HG03442 (cell line): ENCODE results near the gene GALR2.
"Not testable (repeated sequence)": the region's sequence is repeated elsewhere in the genome, so short reads cannot be mapped to it uniquely, and the experiment has no call there.

ENCODE experiments used
- ATAC-seq: cut with Tn5 transposase; IDR thresholded peaks from one replicate; pipeline ENCODE4 v1.9.1; 2021; ENCODE audit warnings: mild to moderate bottlenecking, moderate library complexity; ENCODE audit not compliant: unreplicated experiment

Gene GALR2

DNA sequence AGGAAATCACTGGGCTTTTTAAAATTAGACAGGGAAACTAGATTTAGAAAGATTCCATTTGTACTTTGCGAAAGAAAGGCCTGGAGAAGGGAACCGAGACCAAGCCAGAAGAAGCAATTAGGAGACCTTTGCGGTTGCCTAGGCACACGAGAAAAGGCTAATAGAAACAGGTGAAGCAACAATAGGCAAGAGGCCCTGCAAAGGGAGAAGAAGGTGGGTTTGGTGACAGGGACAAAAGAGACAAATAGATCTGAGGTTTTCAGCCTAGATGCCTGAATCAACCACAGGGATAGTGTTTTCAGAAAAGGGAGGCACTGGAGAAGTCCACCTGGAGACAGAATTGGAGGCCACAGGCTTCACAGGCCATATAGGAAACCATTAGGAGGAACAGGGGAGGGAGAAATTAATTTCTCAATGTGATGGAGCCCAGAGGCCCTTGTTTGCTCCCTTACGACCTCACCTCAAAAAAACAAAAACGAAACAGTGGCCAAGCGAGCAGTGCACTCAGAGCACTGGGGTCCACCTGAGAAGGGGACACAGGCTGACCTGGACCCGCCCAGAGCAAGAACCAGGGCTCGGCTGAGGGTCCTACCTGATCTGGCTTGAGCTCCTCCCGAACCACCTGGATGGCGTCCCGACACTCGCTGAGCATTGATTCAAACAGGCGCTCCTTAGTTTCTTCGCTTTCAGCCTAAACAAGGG, 24.6 kb upstream of the GALR2 start:
- no peak for ATAC-seq

DNA sequence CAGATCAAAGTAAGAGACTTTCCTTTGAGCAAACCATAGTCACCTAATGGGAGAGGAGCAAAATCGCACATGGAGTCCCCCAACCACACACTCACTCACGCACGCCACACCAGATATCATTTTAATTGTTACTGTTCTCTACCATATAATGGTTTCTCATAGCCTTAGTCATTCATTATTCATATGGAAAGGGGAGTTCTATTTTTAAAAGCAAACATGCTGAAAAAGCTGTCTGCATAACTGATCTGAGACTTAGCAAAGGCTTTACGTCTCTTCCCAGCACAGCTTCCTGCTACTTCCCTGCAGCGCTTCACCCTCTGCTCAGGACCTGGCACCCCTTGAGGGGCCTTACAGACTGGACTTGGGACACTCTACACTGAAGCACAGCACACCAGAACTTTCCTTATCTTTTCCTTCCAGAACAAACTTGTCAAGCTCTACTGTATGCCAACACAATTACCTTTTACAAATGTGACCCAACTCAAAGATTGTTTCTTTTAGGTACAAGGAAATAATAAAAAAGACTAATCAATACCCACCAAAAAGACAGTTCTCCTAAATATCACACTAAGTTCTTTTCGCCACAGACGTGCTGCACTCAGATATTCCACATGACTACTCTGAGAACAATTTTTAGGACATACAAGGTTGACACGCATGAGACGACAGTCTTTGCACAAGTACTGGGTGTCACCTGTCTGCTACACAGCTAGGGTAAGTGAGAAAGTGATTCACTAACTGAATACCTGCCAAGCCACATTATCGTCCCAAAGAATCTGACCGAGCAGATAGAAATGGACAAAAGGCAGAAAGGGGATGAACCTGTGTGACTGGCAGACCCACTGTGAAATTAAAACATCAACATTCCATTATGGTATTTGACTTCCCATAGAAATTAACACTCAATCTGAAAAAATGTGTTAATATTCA, 23.8 kb upstream of the GALR2 start:
- no peak for ATAC-seq

DNA sequence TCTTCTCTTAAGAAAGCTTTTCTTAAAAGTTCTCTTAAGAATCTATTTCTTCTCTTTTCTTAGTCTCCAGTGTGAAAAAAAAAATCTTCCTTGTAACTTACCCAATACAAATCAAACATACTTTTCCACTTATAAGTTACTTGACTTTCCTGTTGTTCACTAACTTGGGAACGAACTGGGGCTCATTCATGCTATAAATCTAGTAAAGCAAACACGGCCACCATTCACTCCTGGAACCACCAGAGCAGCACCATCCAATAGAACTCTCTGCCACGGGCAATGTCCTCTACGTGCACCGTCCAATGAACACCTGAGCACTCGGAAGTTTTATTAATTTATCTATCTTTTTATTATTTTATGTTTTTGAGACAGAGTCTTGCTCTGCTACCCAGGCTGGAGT, 23.0 kb upstream of the GALR2 start:
- no peak for ATAC-seq

DNA sequence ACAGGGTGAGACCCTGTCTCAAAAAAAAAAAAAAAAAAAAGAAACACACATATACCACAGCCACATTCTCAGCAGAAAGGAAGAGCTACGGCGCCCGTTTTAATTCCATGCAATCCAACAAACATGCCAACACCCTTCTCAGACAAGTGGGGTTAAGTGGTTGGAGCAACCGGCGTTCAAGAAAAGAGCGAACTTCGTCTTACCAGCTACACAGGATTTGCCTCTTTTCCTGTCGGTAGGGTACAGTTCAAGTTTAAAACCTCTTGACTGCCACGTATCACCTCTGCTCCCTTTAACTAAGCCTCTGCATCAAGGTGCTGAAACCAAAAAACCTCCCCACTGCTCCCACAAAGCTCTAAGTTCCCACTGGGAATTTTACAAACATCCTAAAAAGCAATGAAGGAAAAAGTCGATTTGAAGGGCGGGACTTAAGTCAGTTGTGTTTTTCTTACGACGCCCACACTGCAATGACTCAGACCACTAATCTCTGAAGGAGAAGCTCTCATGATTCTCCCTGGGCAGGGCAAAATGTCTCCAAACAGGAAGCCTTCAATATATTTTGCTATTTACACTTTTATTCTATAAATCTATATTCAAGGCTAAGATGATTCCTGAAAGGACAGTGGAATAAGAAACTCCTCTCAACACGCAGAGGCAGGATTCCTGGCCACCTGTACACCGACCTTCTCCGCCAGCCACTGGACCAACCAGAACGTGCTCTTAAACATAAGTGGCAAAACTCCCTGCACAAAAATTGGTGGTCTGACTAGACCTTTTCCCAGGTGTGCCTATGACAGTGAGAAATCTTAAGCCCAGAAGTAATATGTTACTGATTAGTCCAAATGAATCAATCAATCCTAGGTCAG, 21.1 kb upstream of the GALR2 start:
- no peak for ATAC-seq

DNA sequence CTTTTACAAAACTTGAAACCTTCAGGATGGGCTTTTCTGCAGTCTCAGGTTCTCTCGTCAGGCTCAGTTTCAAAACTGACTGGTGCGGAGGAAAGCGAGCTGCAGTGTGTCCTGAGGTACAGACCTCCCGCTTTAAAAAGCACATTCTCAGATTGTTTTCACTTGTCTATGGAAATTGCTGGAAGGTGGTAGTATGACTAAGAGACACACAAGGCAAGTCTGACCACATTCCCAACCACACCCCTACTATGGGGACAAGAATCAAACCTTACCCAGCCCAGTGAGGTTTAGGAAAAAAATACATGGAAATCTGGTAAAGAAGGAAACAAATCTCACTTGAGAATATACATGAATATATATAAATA, 20.5 kb upstream of the GALR2 start:
- no peak for ATAC-seq

DNA sequence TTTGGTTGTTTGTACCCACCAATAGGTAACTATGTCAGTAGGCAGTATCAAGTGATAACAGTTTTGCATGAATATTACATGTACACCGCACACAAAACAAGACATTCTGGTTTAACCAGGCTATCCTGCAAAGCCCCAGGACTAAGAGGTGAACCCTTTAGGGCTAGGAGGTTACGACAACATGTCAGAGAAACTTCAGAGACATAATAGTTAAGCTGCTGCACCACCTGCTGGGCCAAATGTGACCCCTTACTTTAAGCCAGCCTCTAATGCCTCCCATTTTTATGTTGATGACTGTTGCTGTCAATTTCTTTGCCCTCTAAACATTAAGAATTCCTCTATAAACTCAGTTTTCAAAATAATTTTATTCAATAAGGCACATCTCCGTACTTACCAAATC, 17.7 kb upstream of the GALR2 start:
- no peak for ATAC-seq

DNA sequence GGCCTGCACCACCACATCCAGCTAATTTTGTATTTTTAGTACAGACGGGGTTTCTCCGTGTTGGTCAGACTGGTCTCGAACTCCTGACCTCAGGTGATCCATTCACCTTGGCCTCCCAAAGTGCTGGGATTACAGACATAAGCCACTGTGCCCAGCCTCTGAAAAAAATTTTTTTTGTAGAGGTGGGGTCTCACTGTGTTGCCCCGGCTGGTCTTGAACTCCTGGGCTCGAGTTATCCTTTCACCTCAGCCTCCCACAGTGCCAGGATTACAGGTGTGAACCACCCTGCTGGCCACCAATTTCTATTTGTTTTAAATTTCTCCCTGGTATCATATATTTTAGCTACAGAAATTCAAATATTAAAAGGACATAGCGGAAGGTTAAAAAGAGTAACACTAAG, 16.3 kb upstream of the GALR2 start:
- ATAC-seq: not testable (repeated sequence)

DNA sequence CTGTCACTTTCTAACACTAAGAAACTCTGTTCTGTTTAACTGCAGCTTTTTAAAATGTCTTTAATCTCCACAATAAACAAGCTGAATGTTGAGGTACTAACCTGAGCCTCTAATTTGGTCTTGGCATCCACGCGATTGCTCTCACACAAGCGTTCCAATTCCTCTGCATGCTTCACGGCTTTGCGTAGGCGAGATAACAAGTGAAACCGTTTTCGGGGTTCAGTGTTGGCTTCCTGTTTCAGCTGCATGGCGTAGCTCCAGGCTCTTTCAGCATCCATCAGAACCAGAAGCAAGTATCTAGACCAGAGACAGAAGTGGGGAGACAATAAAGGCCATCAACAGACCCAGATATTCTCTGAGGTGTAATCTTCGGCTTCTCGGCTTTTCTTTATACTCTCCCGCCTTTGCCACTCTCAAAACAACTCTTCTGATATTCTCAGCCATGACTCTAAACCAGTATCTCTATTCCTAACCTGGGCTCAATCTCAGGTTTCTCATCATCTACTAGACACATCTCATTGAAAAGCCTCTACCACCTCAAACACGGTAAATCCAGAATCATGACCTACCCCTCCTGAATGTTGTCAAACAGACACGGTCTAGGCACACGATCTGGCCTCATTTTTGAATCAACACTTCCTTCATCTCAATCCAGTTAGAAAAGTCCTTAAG, 10.6 kb upstream of the GALR2 start:
- ATAC-seq: no peak

DNA sequence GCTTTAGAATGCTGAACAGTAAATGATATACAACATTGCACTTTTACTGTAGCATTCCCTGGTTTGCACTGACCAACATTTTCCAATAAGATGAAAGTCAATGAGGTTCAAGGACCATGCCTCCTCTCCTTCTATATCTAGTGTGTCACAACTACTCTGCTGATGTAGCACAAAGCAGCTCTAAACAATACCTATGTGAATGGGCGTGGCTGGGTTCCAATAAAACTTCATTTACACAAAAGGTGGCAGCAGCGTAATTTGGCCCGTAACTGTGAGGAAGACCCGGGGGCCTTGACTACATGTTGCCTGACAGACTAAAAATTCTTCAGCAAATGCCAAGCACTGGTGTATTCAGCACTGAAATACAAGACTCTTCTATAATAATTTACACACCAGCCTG, 8.8 kb upstream of the GALR2 start:
- no peak for ATAC-seq

DNA sequence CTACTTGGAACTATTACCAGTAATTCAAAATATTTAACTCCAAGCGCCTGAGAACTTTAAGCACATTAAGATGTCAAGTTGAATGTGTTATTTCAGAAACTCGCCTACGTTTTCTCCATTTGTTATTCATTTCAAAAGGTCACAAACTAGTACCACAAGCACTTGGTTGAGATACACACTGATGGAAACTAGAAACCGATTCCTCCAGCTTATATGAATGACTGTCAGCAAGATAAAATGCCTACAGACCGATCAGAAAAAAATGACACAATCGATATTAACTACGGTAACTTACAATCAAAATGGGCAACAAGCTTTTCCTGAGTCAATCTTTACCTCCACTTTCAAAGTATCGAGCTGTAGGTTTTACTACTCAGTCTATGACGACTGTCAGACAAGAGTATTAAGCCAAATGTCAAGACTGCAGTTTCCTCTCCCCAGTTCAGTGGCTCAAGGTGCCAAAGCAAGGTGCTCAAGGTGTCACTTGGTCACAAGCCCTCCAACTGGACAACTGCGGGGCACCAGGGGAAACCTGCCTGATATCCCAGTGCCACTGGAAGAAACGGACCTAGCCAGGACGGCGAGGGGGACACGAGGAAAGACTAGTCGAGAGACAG, 2.9 kb upstream of the GALR2 start:
- ATAC-seq: no peak

DNA sequence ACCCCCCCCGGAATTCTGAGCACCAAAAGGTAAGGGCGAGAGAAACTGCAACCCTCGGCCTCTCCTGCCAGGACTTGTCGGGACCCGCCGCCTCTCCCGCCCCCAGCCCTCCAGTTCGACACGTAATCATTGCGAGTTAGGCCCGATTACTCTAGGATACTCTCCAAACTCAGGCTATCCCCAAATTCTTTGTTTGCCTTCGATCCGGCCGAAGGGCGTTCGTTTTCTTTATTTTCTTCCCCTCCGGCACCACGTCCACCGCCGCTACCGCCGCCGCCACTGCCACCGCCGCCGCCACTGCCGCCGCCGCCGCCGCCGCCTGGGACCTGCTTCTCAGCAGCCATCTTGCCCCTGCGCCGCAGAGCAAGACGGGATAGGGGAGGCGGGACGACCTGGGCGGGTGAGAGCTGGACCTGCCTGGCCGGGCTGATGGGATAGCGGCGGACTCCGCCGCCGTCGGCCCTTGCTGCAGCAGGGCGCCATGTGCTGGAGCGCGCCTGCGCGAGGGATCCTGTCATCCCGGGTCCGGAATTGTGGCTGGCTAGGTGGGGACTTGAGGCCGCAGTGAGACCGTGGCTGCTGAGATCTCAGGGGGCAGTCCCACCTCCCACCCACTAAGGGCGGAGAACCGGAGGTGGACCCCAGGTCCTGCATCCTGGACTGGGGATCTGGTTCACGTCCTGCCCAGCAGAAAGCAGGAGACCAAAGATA, 2.3 kb upstream of the GALR2 start, which contains the start of gene SRP68:
TSS of gene SRP68 (minus strand) at position 370 of the 711 bp plus-strand sequence. CDS start at position 344, 26 bp downstream.
- peak; percentile 75 for ATAC-seq

DNA sequence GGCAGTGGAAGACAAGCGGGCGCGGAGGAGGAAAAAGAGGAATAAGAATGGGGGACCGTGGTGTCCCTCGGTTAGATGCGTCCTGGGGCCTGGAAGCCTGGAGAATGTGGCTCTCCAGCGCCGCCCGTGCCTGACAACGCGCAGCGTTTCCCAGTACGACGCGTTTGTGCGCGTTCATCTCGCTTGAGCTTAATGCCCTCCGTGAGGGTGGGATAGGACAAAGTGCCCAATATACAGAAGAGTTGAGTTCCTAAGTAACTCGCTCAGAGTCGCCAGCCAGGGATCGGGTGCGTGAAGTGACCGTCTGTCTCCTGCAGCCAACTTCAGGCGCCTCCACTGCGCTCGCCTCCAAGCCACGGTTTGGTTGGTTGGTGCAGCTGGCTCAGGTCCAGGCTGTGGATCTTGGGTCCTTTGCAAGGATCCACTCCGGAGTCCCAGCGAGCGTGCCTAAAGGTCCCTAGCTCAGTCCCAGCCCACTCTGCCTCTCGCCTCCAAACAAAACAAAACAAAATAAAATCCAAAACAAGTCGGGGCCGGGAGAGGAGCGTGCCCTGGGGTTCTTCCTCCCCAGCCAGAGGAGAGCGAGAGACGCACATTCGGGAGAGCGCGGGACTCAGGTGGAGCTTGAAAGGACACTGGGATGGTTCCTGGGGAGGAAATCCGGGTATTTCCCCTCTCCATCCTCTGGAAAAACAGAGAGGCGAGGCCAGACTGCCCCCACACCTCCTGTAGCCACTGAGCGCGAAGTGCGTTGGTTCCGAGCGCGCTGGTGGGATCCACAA, 974 bp downstream of the GALR2 start:
- ATAC-seq: no peak

DNA sequence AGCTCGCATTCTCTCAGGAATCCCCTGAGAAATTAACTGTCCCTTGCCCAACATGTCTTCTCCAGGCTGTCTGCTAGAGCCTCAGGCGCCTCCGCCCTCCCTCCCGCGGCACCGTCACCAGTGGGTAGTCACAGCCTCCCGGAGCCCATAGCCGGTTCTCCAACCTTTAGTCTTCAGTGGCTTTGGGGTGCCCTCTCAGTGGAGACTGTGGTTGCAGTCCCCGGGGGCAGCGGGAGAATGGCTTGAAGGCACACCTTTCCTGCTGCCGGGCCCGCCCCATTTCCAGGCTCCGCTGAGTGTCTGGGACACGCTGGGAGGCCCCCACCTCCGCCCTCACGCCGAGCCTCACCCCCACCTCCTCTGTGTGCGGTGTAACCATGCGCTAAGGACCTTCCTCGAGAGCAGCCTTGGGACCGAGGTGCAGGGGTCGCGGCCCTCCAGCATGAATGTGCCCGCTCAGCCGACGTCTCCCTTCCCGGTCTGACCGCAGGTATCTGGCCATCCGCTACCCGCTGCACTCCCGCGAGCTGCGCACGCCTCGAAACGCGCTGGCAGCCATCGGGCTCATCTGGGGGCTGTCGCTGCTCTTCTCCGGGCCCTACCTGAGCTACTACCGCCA, 1.7 kb downstream of the GALR2 start:
- no peak for ATAC-seq

DNA sequence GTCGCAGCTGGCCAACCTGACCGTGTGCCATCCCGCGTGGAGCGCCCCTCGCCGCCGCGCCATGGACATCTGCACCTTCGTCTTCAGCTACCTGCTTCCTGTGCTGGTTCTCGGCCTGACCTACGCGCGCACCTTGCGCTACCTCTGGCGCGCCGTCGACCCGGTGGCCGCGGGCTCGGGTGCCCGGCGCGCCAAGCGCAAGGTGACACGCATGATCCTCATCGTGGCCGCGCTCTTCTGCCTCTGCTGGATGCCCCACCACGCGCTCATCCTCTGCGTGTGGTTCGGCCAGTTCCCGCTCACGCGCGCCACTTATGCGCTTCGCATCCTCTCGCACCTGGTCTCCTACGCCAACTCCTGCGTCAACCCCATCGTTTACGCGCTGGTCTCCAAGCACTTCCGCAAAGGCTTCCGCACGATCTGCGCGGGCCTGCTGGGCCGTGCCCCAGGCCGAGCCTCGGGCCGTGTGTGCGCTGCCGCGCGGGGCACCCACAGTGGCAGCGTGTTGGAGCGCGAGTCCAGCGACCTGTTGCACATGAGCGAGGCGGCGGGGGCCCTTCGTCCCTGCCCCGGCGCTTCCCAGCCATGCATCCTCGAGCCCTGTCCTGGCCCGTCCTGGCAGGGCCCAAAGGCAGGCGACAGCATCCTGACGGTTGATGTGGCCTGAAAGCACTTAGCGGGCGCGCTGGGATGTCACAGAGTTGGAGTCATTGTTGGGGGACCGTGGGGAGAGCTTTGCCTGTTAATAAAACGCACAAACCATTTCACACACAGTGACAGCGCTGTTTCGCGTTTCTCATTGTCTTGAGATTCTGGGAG, 2.4 kb downstream of the GALR2 start:
- no peak for ATAC-seq

DNA sequence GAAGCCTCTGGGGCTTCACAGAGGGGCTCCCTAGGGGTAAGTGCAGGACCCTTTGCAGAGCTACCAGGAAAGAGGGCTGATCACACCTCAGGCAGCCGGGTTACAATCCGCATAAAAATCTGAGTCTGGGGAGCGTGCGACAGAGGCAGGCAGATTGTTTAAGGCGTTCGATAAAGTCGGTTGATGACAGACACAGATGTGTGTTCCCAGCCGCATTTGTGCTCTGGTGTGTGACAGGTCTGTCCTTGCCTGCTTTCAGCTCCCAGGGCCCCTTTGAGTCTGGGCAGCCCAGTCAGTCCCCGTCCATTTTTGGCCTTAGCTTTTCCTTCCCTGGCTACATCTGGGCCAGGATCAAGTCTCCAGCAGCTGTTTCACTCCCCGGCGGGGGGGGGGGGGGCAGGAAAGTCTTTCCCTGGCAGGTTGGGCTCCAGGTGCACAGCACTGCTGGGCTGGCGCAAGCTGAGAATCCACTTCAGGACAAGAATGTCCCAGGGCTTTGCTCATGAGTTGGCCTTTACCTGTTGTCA, 3.1 kb downstream of the GALR2 start:
- ATAC-seq: no peak

DNA sequence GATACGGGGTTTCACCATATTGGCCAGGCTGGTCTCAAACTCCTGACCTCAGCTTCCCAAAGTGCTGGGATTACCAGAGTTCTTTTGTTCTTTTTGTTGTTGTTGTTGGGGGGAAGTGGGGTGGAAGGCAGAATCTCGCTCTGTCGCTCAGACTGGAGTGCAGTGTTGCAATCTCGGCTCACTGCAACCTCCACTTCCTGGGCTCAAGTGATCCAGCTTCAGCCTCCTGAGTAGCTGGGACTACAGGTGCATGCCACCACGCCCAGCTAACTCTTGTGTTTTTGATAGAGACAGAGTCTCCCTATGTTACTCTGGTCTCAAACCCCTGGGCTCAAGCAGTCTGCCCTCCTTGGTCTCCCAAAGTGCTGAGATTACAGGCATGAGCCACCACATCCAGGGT, 3.8 kb downstream of the GALR2 start:
- not testable (repeated sequence) for ATAC-seq

DNA sequence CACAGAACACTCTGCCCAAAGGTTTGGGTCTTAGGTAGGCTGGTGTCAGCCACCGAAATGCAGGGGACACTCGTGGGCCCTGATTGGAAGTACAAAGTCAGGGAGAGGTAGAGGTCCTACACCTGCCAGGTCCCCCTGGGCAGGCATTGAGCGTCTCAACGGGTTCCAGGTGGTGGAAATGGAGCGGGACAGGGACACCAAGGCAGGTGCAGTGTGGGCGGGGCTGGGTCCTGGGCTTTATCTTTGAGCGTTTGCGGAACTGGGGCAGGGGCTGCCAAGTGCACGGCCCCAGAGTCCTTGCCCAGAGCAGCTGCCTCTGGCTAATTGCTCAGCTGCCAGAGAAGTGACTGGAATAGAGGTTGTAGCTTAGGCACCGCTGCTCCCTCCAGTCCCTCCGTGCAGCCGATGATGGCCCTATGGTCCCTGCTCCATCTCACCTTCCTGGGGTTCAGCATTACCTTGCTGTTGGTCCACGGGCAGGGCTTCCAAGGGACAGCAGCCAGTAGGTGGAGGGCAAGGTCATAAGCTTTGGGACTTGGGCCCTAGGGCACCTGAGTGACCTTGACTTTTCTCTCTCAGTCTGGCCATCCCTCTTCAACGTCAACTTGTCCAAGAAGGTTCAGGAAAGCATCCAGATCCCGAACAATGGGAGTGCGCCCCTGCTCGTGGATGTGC, 4.4 kb downstream of the GALR2 start, which contains the start of gene ZACN:
TSS of gene ZACN (plus strand) at position 323 of the 675 bp plus-strand sequence. CDS start at position 406, 83 bp downstream.
- ATAC-seq: no peak
